GM18499 (cell line): ENCODE data around the gene PITX3.
"Not testable (repeated sequence)": the region's sequence is repeated elsewhere in the genome, so short reads cannot be mapped to it uniquely, and the experiment has no call there.

Experiments used
- ATAC-seq: cut with Tn5 transposase; IDR thresholded peaks from one replicate; pipeline ENCODE4 v1.9.1; 2021; ENCODE audit warnings: moderate number of reproducible peaks; ENCODE audit not compliant: insufficient read depth, unreplicated experiment

PITX3 gene

GRCh38 chr10:102230264-102230860 lies 10.9 kb downstream of the PITX3 start:
- ATAC-seq = no peak

GRCh38 chr10:102229810-102230263 lies 11.5 kb downstream of the PITX3 start:
- ATAC-seq = no peak

GRCh38 chr10:102227050-102227449 lies 14.3 kb downstream of the PITX3 start:
- no peak for ATAC-seq

- no peak for ATAC-seq
Observed at GRCh38 chr10:102226542-102226870, 14.8 kb downstream of the PITX3 start.

DNA sequence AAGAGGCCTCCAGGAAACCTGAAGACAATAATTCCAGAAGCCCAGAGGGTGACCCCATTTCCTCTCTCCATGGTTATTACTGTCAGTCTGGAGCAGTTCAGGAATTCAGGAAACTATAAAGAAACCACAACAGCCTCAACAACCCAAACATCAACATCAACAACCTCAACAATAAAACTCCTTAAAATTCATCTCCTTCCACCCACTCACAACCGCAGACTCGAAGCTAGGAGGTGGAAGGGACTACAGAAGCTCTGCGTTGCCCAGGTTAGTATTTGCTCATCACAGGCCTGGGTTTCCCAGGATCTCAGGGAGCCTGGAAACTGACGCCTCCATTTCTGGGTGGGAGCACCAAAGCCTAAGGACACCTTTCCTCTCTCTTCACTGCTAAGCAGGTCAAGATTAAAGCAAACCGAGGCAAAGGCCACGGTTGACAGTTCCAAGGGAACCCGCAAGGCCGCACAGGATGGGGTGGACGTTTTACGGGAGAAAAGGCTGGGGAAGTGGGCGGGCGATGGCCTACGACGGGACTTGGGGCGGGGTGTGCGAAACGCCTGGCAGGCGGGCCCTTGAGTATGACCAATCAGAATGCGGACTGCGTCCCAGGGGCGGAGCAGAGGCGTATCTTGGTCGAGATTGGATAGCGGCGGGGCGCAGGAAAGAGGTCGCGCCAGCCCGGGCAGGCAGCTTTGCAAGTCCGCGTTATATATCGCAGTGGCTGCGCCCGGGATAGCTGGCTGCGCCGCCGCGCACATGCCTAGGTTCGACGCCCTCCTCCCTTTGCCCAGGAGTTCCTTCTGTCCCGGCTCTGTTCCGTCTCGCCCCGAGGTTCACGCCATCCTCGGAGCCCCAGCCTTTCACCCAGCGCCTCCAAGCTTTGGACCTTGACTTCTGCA lies 15.4 kb downstream of the PITX3 start, which contains the start of gene ELOVL3:
Gene ELOVL3, plus strand, starts transcription at position 654 of the 896 bp plus-strand sequence. CDS start 250 bp downstream, outside the sequence.
- peak; percentile 50 for ATAC-seq

GRCh38 chr10:102222797-102223196 lies 18.5 kb downstream of the PITX3 start:
- ATAC-seq = no peak

GRCh38 chr10:102220612-102221011 lies 20.7 kb downstream of the PITX3 start:
- no peak for ATAC-seq

GRCh38 chr10:102219370-102219769 lies 21.9 kb downstream of the PITX3 start:
- ATAC-seq = no peak

DNA sequence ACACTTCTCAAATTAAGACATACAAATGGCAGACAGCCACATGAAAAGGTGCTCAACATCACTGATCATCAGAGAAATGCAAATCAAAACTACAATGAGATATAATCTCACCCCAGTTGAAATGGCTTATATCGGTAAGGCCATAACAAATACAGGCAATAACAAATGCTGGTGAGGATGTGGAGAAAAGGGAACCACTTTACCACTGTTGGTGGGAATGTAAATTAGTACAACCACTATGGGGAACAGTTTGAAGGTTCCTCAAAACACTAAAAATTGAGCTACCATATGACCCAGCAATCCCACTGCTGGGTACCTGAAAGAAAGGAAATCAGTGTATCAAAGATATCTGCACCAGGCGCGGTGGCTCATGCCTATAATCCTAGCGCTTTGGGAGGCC lies 27.7 kb downstream of the PITX3 start:
- not testable (repeated sequence) for ATAC-seq

DNA sequence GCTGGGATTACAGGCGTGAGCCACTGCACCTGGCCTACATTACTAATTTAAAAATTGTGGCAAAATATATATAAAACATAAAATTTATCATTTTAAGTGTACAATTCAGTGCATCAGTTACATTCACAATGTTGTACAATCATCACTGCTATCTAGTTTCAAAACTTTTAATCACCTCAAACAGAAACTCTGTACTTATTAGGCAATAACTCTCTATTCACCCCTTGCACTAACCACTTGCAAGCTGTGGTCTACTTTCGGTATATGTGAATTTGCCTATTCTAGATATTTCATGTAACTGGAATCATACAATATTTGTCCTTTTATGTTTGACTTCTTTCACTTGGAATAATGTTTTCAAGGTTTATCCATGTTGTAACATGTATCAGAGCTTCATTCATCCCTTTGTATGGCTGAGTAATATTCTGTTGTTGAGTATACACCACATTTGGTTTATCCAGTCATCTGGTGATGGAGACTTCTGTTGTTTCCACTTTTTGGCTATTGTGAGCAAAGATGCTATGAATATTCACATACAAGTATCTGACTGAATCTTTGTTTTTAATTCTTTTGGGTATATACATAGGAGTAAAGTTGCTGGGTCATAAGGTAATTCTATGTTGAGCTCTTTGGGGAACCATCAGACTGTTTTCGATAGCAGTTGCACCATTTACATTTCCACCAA lies 29.6 kb downstream of the PITX3 start:
- no peak for ATAC-seq

- ATAC-seq = no peak
Observed at GRCh38 chr10:102208311-102209035, 32.8 kb downstream of the PITX3 start.

DNA sequence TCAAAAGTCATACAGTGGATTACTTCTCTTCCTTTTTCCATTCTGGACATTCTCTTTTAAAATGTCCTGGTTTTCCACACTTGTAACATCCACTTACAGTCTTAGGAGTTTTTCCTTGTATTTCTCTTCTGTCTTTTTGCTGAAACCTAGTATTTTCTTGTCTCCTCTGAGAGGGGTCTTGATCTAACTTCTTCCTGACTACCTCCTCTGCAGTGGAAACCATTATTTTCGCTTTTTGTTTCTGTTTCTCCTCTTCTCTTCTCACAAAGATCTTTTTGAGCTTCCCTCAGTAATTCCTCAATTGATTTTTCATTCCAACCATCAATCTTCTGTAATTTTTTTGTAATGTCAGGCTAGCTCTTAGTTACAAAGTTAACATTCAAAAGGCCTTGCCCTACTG lies 38.9 kb downstream of the PITX3 start:
- ATAC-seq = no peak

DNA sequence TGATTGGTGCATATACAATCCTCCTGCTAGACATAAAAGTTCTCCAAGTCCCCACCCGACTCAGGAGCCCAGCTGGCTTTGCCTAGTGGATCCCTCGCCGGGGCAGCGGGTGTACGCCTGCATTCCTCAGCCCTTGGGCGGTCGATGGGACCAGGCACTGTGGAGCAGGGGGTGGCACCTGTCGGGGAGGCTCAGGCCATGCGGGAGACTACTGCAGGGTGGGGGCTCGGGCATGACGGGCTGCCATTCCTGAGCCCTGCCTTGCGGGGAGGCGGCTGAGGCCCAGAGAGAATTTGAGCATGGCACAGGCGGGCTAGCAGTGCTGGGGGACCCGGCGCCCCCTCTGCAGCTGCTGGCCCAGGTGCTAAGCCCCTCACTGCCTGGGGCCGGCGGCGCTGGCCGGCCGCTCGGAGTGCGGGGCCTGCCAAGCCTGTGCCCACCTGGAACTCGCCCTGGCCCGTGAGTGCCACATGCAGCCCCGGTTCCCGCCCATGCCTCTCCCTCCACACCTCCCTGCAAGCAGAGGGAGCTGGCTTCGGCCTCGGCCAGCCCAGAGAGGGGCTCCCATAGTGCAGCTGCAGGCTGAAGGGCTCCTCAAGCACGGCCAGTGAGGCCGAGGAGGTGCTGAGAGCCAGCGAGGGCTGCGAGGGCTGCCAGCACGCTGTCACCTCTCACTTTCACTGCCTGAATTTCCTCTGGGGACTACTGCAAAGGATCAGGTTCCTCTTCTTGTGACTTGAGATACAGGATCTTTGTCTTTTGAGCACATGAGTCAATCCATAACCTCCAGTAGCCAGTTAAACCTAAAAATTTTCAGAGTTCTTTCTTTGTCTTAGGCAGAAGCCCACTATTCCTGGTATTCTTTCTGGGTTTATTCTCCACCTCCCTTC lies 40.3 kb downstream of the PITX3 start:
- ATAC-seq = no peak

DNA sequence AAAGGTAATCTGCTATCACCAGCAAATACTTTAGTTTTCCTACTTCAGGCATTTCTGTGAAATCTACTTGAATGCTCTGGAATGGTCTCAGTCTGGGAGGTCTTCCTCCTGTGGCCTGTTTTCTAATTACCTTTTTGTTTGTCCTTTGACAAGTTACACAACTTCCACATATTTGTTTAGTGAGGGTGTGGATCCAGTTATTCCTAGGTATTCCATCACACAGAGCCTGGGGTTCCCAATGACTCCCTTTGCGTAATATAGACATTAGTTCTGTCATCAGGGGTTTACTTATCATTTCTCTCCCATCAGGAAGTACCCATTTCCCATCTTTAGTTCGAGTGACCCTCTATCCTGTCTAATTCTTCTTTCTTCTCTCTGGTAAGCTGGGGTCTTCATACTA lies 43.3 kb downstream of the PITX3 start:
- no peak for ATAC-seq

- ATAC-seq = no peak
Observed at GRCh38 chr10:102196893-102197292, 44.4 kb downstream of the PITX3 start.

GRCh38 chr10:102195296-102195870 lies 45.9 kb downstream of the PITX3 start:
- ATAC-seq = no peak

GRCh38 chr10:102191956-102192355 lies 49.4 kb downstream of the PITX3 start:
- ATAC-seq = no peak

GRCh38 chr10:102188941-102189898 lies 52.1 kb downstream of the PITX3 start:
- not testable (repeated sequence) for ATAC-seq
